ENCODE results near the gene HECW1. TPM values are rescaled to one million over a fixed set of nuclear protein-coding genes. Genes with fewer than 3 reads are reported as not detected.

HECW1 gene
- polyA plus RNA-seq, 2 of the 4 experiments (the other 2 are of a cell fraction) = 11.3 TPM

- ChIA-PET POLR2A (no interaction called here), CTCF (interaction anchor here (1.0 to 3.7 kb wide), 2 partner anchors 31 to 416 kb away, joined by 3 to 11 read pairs; no protein-coding TSS in a partner anchor)
- TF ChIP-seq MAFK (IDR thresholded peaks at IDR 0.05; ENCODE audit: partially characterized antibody) (peak; percentile 49), KDM1A (IDR thresholded peaks at IDR 0.05; ENCODE audit: low read depth) (no peak)
- DNase-seq (ENCODE audit: low read depth in 1 of 2, low spot score in 1 of 2) (no peak), FAIRE-seq (no peak), ATAC-seq (no peak)
- Histone ChIP-seq H3K27ac (peak overlapping the region in 1 of 2 experiments; percentile 41; a peak in 2 of 6 replicates), H3K4me3 (no peak overlapping the region), H3K4me1 (peaks cover 7% of the 10 kb centered on the region), H3K4me2 (no peak overlapping the region), H3K9me3 (peaks cover 15% of the 10 kb centered on the region; the same call in 2 of the 3 replicates)
- 91% methylated on average over 1 of the region's 1 CpG for WGBS (ENCODE audit: missing lambda C conversion rate)
Observed at GRCh38 chr7:43292384-43292783, 179.9 kb downstream of the HECW1 start.

- Histone ChIP-seq H3K4me2 (peak overlapping the region; percentile 4; the same call in 2 of the 3 replicates), H3K4me3 (no peak overlapping the region), H3K27ac (0 out of 6 replicates have a peak overlapping the region, but pooled peaks of 1 of the 2 experiments have one; percentile 35), H3K9me3 (peaks cover 15% of the 10 kb centered on the region; the same call in 2 of the 3 replicates), H3K4me1 (peaks cover 7% of the 10 kb centered on the region)
- CTCF ChIA-PET = interaction anchor here (0.8 to 3.7 kb wide), 4 partner anchors 9 to 544 kb away, joined by 3 to 11 read pairs (median 6); no protein-coding TSS in a partner anchor
- ATAC-seq (peak; percentile 84 to 89), DNase-seq (ENCODE audit: low read depth in 1 of 2, low spot score in 1 of 2) (peak; percentile 21 to 42), FAIRE-seq (no peak)
- TF ChIP-seq TFCP2L1 (CRISPR knock-in tag; IDR thresholded peaks at IDR 0.05) (no peak), HMGXB4 (CRISPR knock-in tag; IDR thresholded peaks at IDR 0.05; ENCODE audit: borderline replicate concordance) (no peak), RNF2 (IDR thresholded peaks at IDR 0.05; ENCODE audit: borderline replicate concordance, low read depth) (no peak), POLR2A (IDR thresholded peaks at IDR 0.05; ENCODE audit: low read length) (no peak), MAX (IDR thresholded peaks at IDR 0.05) (no peak), CBX2 (IDR thresholded peaks at IDR 0.05; ENCODE audit: borderline replicate concordance, low read depth) (no peak), ELK1 (IDR thresholded peaks at IDR 0.05; ENCODE audit: low read depth, low read length) (no peak), EHF (CRISPR knock-in tag; IDR thresholded peaks at IDR 0.05) (no peak), RCOR1 (IDR thresholded peaks at IDR 0.05; ENCODE audit: low read depth, low read length) (no peak), ZNF302 (CRISPR knock-in tag; IDR thresholded peaks at IDR 0.05) (no peak), ZC3H11A (IDR thresholded peaks at IDR 0.05) (no peak), ZFP36 (IDR thresholded peaks at IDR 0.05; ENCODE audit: borderline replicate concordance, partially characterized antibody) (no peak)
- POLR2A ChIA-PET = interaction anchor here (0.5 to 1.1 kb wide), 3 partner anchors 125 to 353 kb away, joined by 3 to 5 read pairs (median 4); partner anchors contain the start of gene STK17A
- 53% methylated on average over 5 of the region's 5 CpGs for WGBS (ENCODE audit: missing lambda C conversion rate)
Observed at GRCh38 chr7:43294080-43294630, 181.7 kb downstream of the HECW1 start.

- ATAC-seq (no peak), DNase-seq (ENCODE audit: low read depth in 1 of 2, low spot score in 1 of 2) (no peak), FAIRE-seq (no peak)
- POLR2A ChIA-PET = no interaction called here
- Histone ChIP-seq H3K4me2 (no peak overlapping the region), H3K27ac (no peak overlapping the region), H3K9me3 (peaks cover 9% of the 10 kb centered on the region; the same call in 2 of the 3 replicates), H3K4me3 (no peak overlapping the region), H3K4me1 (peaks cover 7% of the 10 kb centered on the region)
- no peak for TF ChIP-seq POLR2A (IDR thresholded peaks at IDR 0.05; ENCODE audit: low read length)
- TF ChIP-seq CHD4 (IDR thresholded peaks at IDR 0.05; ENCODE audit: borderline replicate concordance) = no peak
- no peak for TF ChIP-seq NFE2L2 (conservative IDR thresholded peaks at IDR 0.05; ENCODE audit: low read length)
- no peak for TF ChIP-seq RARB (CRISPR knock-in tag; IDR thresholded peaks at IDR 0.05)
- TF ChIP-seq EP300 (IDR thresholded peaks at IDR 0.05) = no peak
- CTCF ChIA-PET = interaction anchor here (0.8 to 2.6 kb wide), 2 partner anchors 10 to 354 kb away, joined by 3 to 9 read pairs; no protein-coding TSS in a partner anchor
- 94% methylated on average over 3 of the region's 3 CpGs for WGBS (ENCODE audit: missing lambda C conversion rate)
Observed at GRCh38 chr7:43295429-43295828, 183.0 kb downstream of the HECW1 start.
